ENCODE results near the gene HARS2. TPM values are rescaled to one million over a fixed set of nuclear protein-coding genes. Genes with fewer than 3 reads are reported as not detected.
"Not testable (repeated sequence)": the region's sequence is repeated elsewhere in the genome, so short reads cannot be mapped to it uniquely, and the experiment has no call there.

Gene HARS2
- total and polyA plus RNA-seq, 4 experiments from 2014 or later = 17.8 to 67.5 (median 44.0) TPM

DNA sequence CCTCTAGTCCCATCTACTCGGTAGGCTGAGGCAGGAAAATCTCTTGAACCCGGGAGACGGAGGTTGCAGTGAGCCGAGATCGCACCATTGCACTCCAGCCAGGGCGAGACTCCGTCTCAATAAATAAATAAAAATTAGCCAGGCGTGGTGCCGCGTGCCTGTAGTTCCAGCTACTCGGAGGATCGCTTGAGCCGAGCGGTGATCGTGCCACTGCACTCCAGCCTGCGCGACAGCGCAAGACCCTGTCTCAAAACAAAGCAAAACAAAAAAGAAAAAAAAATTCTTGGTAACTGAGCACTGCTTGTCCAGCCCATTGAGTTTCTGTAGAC lies 27.3 kb upstream of the HARS2 start:
- intact Hi-C loops (cut with micrococcal nuclease) = loop anchor here (1.0 to 2.0 kb wide), 7 partner anchors 17 to 263 kb away; partner anchors contain the start of genes ANKHD1, APBB3, HARS1 and HARS2
- peaks cover 27 to 52% (median 34%) of the 10 kb centered on the region in 4 donors for H3K4me1 Mint-ChIP-seq
- H3K4me3 Mint-ChIP-seq = peak overlapping the region; percentile 96 to 99 (median 98)
- CTCF ChIA-PET (ENCODE audit: partially characterized antibody) = interaction anchor here (1.4 to 1.6 kb wide), 2 partner anchors 17 to 55 kb away, joined by 4 to 7 read pairs; partner anchors contain the start of genes IK and NDUFA2
- POLR2A ChIA-PET (ENCODE audit: partially characterized antibody) = interaction anchor here (0.6 to 5.4 kb wide), 16 partner anchors 10 to 263 kb away, joined by 3 to 74 read pairs (median 6); partner anchors contain the start of genes ANKHD1, CD14, EIF4EBP3 and HARS1
- H3K9me3 Mint-ChIP-seq = peaks cover 0 to 3% (median 0%) of the 10 kb centered on the region in 8 donors
- peak overlapping the region; percentile 98 to 99 (median 99) for H3K27ac Mint-ChIP-seq
- Histone ChIP-seq H3K36me3 (ENCODE audit: insufficient read depth, low read length) (peaks cover 51% of the 10 kb centered on the region), H3K4me3 (ENCODE audit: low read length in 2 of 2) (peak overlapping the region; percentile 90 to 98), H3K9me3 (ENCODE audit: control insufficient read depth in 1 of 2, low read length in 2 of 2) (no peaks in the 10 kb centered on the region), H3K27me3 (ENCODE audit: insufficient read depth, low read length) (no peaks in the 10 kb centered on the region), H3K4me1 (ENCODE audit: insufficient read depth, low read length) (peaks cover 20% of the 10 kb centered on the region), H3K27ac (ENCODE audit: low read depth, low read length) (peak overlapping the region; percentile 95)
- DNase-seq = no peak
- no peaks in the 10 kb centered on the region for H3K27me3 Mint-ChIP-seq
- peaks cover 43 to 78% of the 10 kb centered on the region in 2 donors for H3K36me3 Mint-ChIP-seq

DNA sequence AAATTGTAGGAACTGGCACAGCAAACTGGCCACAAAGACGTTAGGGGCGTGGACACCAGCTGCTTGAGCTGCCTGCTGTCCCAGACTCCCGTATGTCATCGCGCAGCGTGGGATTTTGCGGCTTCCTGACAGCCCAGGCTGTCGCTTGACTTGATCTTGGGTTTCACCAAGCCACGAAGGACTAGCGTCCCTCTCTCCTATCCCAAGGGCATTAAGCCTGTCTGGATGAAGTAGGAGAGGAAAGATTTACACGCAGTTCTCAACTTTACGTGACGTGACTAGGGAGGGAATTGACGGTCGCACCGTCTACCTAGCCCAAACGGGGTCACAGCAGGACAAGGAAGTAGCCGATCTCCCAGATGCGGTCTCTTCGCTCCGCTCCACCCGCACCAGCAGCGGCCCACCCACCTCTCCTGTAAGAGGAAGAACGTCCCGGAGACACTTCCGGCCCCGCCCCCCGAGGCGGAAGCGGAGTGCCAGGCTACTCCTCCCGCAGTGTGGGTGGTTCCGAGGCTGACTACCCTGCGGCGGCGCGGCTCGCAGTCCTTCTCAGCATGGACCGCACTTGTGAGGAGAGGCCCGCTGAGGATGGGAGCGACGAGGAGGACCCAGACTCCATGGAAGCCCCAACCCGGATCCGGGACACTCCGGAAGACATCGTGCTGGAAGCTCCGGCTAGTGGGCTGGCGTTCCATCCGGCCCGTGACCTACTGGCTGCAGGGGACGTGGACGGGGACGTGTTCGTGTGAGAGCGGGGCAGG lies 26.7 kb upstream of the HARS2 start, which contains the start of gene WDR55:
TSS of gene WDR55 (plus strand) at position 546 of the 761 bp plus-strand sequence. CDS start at position 555, 9 bp downstream.
- H3K27me3 ChIP-seq (ENCODE audit: insufficient read depth, low read length) = no peaks in the 10 kb centered on the region
- Mint-ChIP-seq H3K4me3 (peak within 1 kb of the TSS; percentile 96 to 99 (median 98)), H3K36me3 (peaks cover 39 to 78% of the 10 kb centered on the region in 2 donors), H3K27ac (peak within 1 kb of the TSS; percentile 98 to 99 (median 99)), H3K9me3 (peaks cover 0 to 3% (median 0%) of the 10 kb centered on the region in 8 donors), H3K4me1 (peaks cover 27 to 52% (median 34%) of the 10 kb centered on the region in 4 donors), H3K27me3 (no peaks in the 10 kb centered on the region)
- H3K27ac ChIP-seq (ENCODE audit: low read depth, low read length) = peak within 1 kb of the TSS; percentile 95
- DNase-seq = peak; percentile 94 to 99 (median 94)
- POLR2A ChIA-PET (ENCODE audit: partially characterized antibody) = interaction anchor here (0.6 to 5.4 kb wide), 19 partner anchors 10 to 263 kb away, joined by 3 to 74 read pairs (median 6); partner anchors contain the start of genes ANKHD1, CD14, EIF4EBP3 and HARS1
- H3K36me3 ChIP-seq (ENCODE audit: insufficient read depth, low read length) = peaks cover 51% of the 10 kb centered on the region
- peak within 1 kb of the TSS; percentile 90 to 98 for H3K4me3 ChIP-seq (ENCODE audit: low read length in 2 of 2)
- intact Hi-C loops (cut with micrococcal nuclease) = loop anchor here (1.0 to 2.0 kb wide), 7 partner anchors 17 to 263 kb away; partner anchors contain the start of genes ANKHD1, APBB3, HARS1 and HARS2
- CTCF ChIA-PET (ENCODE audit: partially characterized antibody) = interaction anchor here (1.2 to 1.6 kb wide), 3 partner anchors 17 to 54 kb away, joined by 3 to 7 read pairs (median 4); partner anchors contain the start of genes IK and NDUFA2
- H3K9me3 ChIP-seq (ENCODE audit: control insufficient read depth in 1 of 2, low read length in 2 of 2) = no peaks in the 10 kb centered on the region
- peaks cover 20% of the 10 kb centered on the region for H3K4me1 ChIP-seq (ENCODE audit: insufficient read depth, low read length)

DNA sequence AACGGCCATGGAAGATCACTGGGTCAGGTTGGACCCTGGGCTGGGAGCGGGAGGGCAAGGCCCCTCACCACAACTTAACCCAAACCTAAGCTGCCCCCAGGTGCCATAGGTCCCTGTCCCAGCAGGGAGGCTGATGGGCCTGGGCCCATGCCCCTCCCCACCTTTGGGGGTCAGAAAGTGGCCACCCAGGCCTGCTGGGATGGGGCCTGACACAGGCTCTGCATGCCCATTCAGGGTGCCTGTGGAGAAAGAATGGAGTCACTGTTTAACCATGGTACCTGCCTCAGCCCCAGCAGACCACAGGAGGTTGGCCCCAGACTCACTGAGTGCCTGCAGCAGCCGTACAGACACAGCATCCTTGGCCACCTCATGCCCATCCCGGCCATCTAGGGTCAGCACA lies 20.2 kb upstream of the HARS2 start:
- DNase-seq; H3K27me3 Mint-ChIP-seq; H3K9me3 Mint-ChIP-seq; H3K27ac Mint-ChIP-seq; H3K9me3 ChIP-seq (ENCODE audit: control insufficient read depth in 1 of 2, low read length in 2 of 2); H3K4me3 Mint-ChIP-seq; H3K27ac ChIP-seq (ENCODE audit: low read depth, low read length); H3K4me3 ChIP-seq (ENCODE audit: low read length in 2 of 2); H3K27me3 ChIP-seq (ENCODE audit: insufficient read depth, low read length); CTCF ChIA-PET (ENCODE audit: partially characterized antibody); intact Hi-C loops (cut with micrococcal nuclease): not testable (repeated sequence)
- H3K36me3 ChIP-seq (ENCODE audit: insufficient read depth, low read length) = peaks cover 36% of the 10 kb centered on the region
- POLR2A ChIA-PET (ENCODE audit: partially characterized antibody) = interaction anchor here (1.0 to 2.1 kb wide), 2 partner anchors 24 to 37 kb away, joined by 3 to 9 read pairs; partner anchors contain the start of genes IK and NDUFA2
- H3K4me1 ChIP-seq (ENCODE audit: insufficient read depth, low read length) = peaks cover 14% of the 10 kb centered on the region
- H3K36me3 Mint-ChIP-seq = peaks cover 45 to 70% of the 10 kb centered on the region in 2 donors
- H3K4me1 Mint-ChIP-seq = peaks cover 19 to 32% (median 24%) of the 10 kb centered on the region in 4 donors

DNA sequence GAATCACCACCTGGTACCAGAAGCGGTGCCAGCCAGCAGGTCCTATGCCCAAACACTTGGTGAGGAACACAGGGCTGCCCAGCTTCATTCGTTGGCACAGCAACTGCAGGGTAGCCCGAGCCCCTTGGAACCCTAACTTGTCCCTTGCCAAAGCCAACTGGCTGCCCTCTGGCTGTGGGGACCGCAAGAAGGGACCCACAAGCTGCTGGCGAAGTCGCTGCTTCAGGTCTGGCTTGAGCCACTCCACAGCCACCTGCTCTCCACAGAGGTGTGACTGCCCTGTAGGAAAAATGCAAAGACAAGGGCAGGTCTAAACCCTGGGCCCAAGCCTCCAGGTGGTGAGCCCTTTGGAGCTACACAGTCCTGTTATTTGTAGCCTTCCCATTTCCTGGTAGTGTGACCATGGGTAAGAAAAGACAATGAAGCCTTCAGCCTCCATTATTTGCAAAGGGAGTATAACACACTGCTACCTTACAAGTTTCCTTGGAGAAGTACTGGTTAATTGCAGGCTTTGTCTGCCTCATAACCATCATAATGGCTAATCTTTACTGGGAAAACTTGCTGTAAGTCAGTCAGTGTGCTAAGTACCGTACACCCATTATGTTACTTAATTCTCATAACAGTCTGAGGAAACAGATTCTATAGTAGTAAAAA lies 19.7 kb upstream of the HARS2 start:
- H3K36me3 ChIP-seq (ENCODE audit: insufficient read depth, low read length) = peaks cover 42% of the 10 kb centered on the region
- no peak overlapping the region for H3K27ac ChIP-seq (ENCODE audit: low read depth, low read length)
- Mint-ChIP-seq H3K4me3 (no peak overlapping the region), H3K4me1 (peaks cover 15 to 26% (median 19%) of the 10 kb centered on the region in 4 donors), H3K36me3 (peaks cover 51 to 73% of the 10 kb centered on the region in 2 donors), H3K9me3 (no peaks in the 10 kb centered on the region), H3K27me3 (no peaks in the 10 kb centered on the region), H3K27ac (peak overlapping the region in 2 of 7 donors; percentile 60 to 68)
- no peaks in the 10 kb centered on the region for H3K27me3 ChIP-seq (ENCODE audit: insufficient read depth, low read length)
- no peaks in the 10 kb centered on the region for H3K9me3 ChIP-seq (ENCODE audit: control insufficient read depth in 1 of 2, low read length in 2 of 2)
- POLR2A ChIA-PET (ENCODE audit: partially characterized antibody) = interaction anchor here (2.1 kb wide), 1 partner anchor 24 kb away, joined by 9 read pairs; the partner anchor contains the start of genes IK and NDUFA2
- peaks cover 9% of the 10 kb centered on the region for H3K4me1 ChIP-seq (ENCODE audit: insufficient read depth, low read length)
- DNase-seq = no peak
- no peak overlapping the region for H3K4me3 ChIP-seq (ENCODE audit: low read length in 2 of 2)
- intact Hi-C loops (cut with micrococcal nuclease) = no loop called here
- CTCF ChIA-PET (ENCODE audit: partially characterized antibody) = no interaction called here

DNA sequence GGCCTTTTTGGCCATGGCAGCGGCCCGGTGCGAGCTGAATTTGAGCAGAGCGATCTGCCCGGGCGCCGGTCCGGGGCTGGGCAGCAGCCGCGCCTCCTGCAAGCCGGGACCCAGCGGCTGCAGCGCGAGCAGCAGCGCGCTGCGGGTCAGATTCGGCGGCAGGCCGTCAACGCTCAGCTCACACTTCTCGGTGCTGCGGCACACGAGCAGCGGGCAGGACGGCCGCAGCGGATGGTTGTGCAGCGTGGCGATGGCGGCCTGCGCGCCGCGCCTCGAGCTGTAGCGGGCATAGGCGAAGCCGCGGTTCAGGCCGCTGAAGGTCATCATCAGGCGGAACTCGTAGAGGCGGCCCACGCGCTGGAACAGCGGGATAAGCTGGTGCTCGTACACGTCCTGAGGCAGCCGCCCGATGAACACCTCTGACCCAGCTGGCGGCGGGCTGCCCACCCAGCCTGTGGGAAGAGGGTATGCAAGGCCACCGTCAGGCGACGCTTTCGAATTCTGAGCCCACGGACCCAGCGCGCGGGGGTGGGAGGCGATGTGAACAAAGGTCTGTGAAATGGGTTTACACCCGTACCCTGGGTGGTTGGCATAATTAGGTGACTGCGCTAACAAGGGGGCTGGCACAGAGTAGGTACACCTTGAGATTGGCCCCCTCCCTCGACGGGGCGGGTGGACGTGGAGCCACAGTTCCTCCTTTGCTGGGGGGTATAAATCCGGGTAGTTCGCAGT lies 18.6 kb upstream of the HARS2 start:
- Mint-ChIP-seq H3K4me1 (peaks cover 6 to 16% (median 10%) of the 10 kb centered on the region in 4 donors), H3K36me3 (peaks cover 56 to 75% of the 10 kb centered on the region in 2 donors), H3K9me3 (no peaks in the 10 kb centered on the region), H3K27ac (no peak overlapping the region), H3K4me3 (no peak overlapping the region), H3K27me3 (no peaks in the 10 kb centered on the region)
- H3K27me3 ChIP-seq (ENCODE audit: insufficient read depth, low read length) = no peaks in the 10 kb centered on the region
- H3K4me3 ChIP-seq (ENCODE audit: low read length in 2 of 2) = no peak overlapping the region
- peaks cover 52% of the 10 kb centered on the region for H3K36me3 ChIP-seq (ENCODE audit: insufficient read depth, low read length)
- H3K4me1 ChIP-seq (ENCODE audit: insufficient read depth, low read length) = no peaks in the 10 kb centered on the region
- intact Hi-C loops (cut with micrococcal nuclease) = no loop called here
- no peaks in the 10 kb centered on the region for H3K9me3 ChIP-seq (ENCODE audit: control insufficient read depth in 1 of 2, low read length in 2 of 2)
- POLR2A ChIA-PET (ENCODE audit: partially characterized antibody) = interaction anchor here (1.3 to 1.4 kb wide), 2 partner anchors 17 to 28 kb away, joined by 3 to 4 read pairs; partner anchors contain the start of gene ZMAT2
- H3K27ac ChIP-seq (ENCODE audit: low read depth, low read length) = no peak overlapping the region
- CTCF ChIA-PET (ENCODE audit: partially characterized antibody) = no interaction called here
- no peak for DNase-seq

DNA sequence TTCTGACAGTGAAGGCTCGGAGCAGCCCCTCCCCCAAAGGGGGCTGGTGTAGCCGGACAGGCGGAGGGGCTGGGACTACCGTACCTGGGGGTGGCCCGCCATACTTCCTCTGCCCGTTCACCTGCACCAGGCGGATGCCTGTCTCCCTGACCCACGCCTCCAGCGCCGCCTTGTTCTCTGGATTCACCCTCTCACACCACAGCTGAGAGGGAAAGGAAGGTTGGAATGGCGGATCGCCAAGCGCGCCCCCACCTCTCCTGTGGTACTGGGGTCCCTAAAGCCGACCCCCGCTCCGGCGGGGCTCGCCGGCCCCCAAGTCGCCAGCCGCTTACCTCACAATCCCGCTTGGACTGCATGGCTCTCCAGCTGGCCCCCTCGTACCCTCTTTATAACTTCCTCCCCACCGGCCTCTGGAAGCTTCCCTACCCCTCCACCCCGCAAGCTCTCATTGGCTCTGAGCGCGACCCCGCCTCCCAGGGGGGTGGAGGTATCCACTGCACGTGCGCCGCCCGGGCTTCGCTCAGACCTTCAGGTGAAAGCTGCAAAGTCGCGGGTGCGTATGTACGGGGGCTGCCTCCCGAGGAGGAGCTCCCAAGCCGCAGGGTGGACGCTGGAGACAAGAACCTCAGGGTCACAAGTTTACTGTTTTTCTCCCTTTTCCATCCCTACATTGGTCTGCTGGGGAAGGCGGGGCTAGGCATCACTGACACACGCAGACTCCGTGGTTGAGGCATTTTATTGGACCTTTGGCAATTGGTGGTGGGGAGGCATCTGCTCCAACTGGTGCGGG lies 17.9 kb upstream of the HARS2 start, which contains the start of gene DND1:
TSS of gene DND1 (minus strand) at position 390 of the 790 bp plus-strand sequence. CDS start at position 356, 34 bp downstream.
- Mint-ChIP-seq H3K36me3 (peaks cover 57 to 75% of the 10 kb centered on the region in 2 donors), H3K27ac (no peak within 1 kb of the TSS), H3K27me3 (no peaks in the 10 kb centered on the region), H3K4me3 (no peak within 1 kb of the TSS), H3K9me3 (no peaks in the 10 kb centered on the region), H3K4me1 (peaks cover 0 to 12% (median 3%) of the 10 kb centered on the region in 4 donors)
- no peak for DNase-seq
- Histone ChIP-seq H3K27me3 (ENCODE audit: insufficient read depth, low read length) (no peaks in the 10 kb centered on the region), H3K9me3 (ENCODE audit: control insufficient read depth in 1 of 2, low read length in 2 of 2) (no peaks in the 10 kb centered on the region), H3K27ac (ENCODE audit: low read depth, low read length) (no peak within 1 kb of the TSS), H3K36me3 (ENCODE audit: insufficient read depth, low read length) (peaks cover 51% of the 10 kb centered on the region), H3K4me3 (ENCODE audit: low read length in 2 of 2) (no peak within 1 kb of the TSS), H3K4me1 (ENCODE audit: insufficient read depth, low read length) (no peaks in the 10 kb centered on the region)
- POLR2A ChIA-PET (ENCODE audit: partially characterized antibody) = interaction anchor here (0.9 to 1.8 kb wide), 6 partner anchors 9 to 29 kb away, joined by 3 to 11 read pairs (median 5); partner anchors contain the start of genes HARS1, HARS2, WDR55 and ZMAT2
- intact Hi-C loops (cut with micrococcal nuclease) = no loop called here
- CTCF ChIA-PET (ENCODE audit: partially characterized antibody) = interaction anchor here (1.5 kb wide), 1 partner anchor 49 kb away, joined by 3 read pairs; no protein-coding TSS in a partner anchor

Data from CD4-positive, alpha-beta memory T cell (primary cell).